ENCODE data around the gene TBC1D13.

GRCh38 chr9:128771094-128771721, 15.8 kb upstream of the TBC1D13 start:
- no peak for TF ChIP-seq CTCF (IDR thresholded peaks at IDR 0.05)
- no peak for TF ChIP-seq E2F4 (CRISPR knock-in tag; IDR thresholded peaks at IDR 0.05; ENCODE audit: borderline replicate concordance, low read depth)
- no peak for TF ChIP-seq SMAD3 (CRISPR knock-in tag; IDR thresholded peaks at IDR 0.05; ENCODE audit: borderline replicate concordance)
- TF ChIP-seq MYBL2 (CRISPR knock-in tag; IDR thresholded peaks at IDR 0.05): no peak
- no peak for TF ChIP-seq ZNF512 (CRISPR knock-in tag; IDR thresholded peaks at IDR 0.05; ENCODE audit: borderline replicate concordance)
- no peak for TF ChIP-seq SOX15 (CRISPR knock-in tag; IDR thresholded peaks at IDR 0.05)

All from WTC11 (cell line).